Gastrocnemius medialis (tissue), 4 donors: Measurements from ENCODE around the gene SYT15. TPM values are rescaled to one million over a fixed set of nuclear protein-coding genes. Genes with fewer than 3 reads are reported as not detected.
"Not testable (repeated sequence)": the region's sequence is repeated elsewhere in the genome, so short reads cannot be mapped to it uniquely, and the experiment has no call there.

Source experiments
- ATAC-seq, 2 donors: fragments of 150-250 bp; one replicate each; pipeline ENCODE4 v1.9.1; 2016
- DNase-seq, 2 donors: peaks; one replicate each; pipeline ENCODE4 v3.0.0-alpha.2; 2019
- H3K27ac ChIP-seq, 4 donors: fragments of 200-600 bp; sonication (generic); 1 replicate in 1 of 4; 2 replicates in 3 of 4; pipeline ENCODE4 v1.5.1; 2016 to 2018; ENCODE audit warnings: mild to moderate bottlenecking in 2 of 4, moderate library complexity in 1 of 4
- H3K27me3 ChIP-seq, 3 donors: fragments of 200-600 bp; sonication (generic) in 2 of 3; 1 replicate in 1 of 3; 2 replicates in 2 of 3; pipeline versions ENCODE4 v1.5.1 to v1.6.0; 2016 to 2019; ENCODE audit warnings: mild to moderate bottlenecking in 1 of 3, moderate library complexity in 1 of 3
- H3K36me3 ChIP-seq, 2 donors: fragments of 200-600 bp; sonication (generic) in 1 of 2; one replicate each; pipeline ENCODE4 v1.5.1; 2017 to 2018
- H3K4me1 ChIP-seq, 2 donors: fragments of 200-600 bp; sonication (generic) in 1 of 2; one replicate each; pipeline ENCODE4 v1.5.1; 2016 to 2017; ENCODE audit warnings: mild to moderate bottlenecking in 2 of 2
- H3K4me3 ChIP-seq, 4 donors: fragments of 200-600 bp; sonication (generic) in 3 of 4; 1 replicate in 1 of 4; 2 replicates in 3 of 4; pipeline ENCODE4 v1.5.1; 2016 to 2019; ENCODE audit warnings: mild to moderate bottlenecking in 2 of 4
- H3K9me3 ChIP-seq, 3 donors: fragments of 200-600 bp; sonication (generic) in 2 of 3; 1 replicate in 1 of 3; 2 replicates in 2 of 3; pipeline ENCODE4 v1.5.1; 2016 to 2019
- in situ Hi-C, 4 donors: fragments of 200-750 bp; cut with MboI; loops; one replicate each; pipeline versions ENCODE4 v1.15.0 to v1.8.0; 2017; ENCODE audit warnings: low sequenced_read_pairs in 4 of 4
- intact Hi-C: fragments of 100-400 bp; cut with DNase I; formaldehyde crosslinking; loops from one replicate; pipeline ENCODE4 v1.15.1; 2023; ENCODE audit warnings: low total_unique reads
- total RNA-seq, 4 donors: library from RNA; depleted of rRNA; stranded (reverse); fragments of >200 nt; gene quantifications; one replicate each; pipeline versions ENCODE4 v1.1.0 to v1.2.3, GENCODE V29; 2016

Gene SYT15
- total RNA-seq, 4 donors from 2014 or later: 0.36 to 1.0 (median 0.69) TPM

DNA sequence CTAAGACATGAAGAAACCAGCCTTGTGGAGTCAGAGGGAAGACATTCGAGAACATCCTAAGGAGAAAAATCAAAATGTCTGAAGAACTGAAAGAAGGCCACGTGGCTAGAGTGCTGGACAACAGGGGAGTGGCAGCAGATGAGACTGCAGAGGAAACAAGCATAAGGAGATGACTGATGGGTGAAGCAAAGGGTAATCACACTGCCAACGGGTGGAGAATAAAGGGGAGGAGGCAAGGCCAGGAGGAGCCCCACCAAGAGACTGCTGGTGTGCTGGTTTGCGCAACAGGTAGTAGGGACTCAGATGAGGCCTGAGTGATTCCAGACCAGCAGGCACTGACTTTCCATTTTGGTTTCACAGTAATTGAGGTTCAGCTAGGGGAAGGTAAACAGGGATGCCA, 38.2 kb downstream of the SYT15 start:
- ATAC-seq, H3K27ac ChIP-seq, H3K4me3 ChIP-seq, DNase-seq, in situ Hi-C loops, H3K4me1 ChIP-seq, intact Hi-C loops, H3K36me3 ChIP-seq, H3K27me3 ChIP-seq, H3K9me3 ChIP-seq: not testable (repeated sequence)

DNA sequence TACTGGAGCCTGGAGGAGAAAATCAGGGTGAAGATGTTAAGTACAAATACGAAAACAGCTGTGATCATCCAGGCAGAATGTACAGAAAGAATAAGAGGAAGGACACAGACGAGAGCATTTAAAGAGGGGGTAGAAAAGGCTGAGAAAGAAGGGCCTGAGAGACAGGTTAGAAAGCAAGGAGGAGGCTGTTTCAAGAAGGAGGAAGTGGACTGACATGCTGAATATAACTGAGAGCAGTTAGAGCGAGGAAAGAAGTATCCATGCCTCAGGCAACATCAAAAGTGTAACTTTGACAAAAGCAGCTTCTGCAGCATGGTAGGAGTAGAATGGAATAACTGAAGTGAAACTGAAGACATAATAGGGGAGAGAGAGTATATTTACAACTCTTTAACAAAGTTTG, 39.0 kb downstream of the SYT15 start:
- DNase-seq, H3K36me3 ChIP-seq, H3K4me1 ChIP-seq, in situ Hi-C loops, H3K9me3 ChIP-seq, H3K27me3 ChIP-seq, H3K4me3 ChIP-seq, ATAC-seq, intact Hi-C loops, H3K27ac ChIP-seq: not testable (repeated sequence)

DNA sequence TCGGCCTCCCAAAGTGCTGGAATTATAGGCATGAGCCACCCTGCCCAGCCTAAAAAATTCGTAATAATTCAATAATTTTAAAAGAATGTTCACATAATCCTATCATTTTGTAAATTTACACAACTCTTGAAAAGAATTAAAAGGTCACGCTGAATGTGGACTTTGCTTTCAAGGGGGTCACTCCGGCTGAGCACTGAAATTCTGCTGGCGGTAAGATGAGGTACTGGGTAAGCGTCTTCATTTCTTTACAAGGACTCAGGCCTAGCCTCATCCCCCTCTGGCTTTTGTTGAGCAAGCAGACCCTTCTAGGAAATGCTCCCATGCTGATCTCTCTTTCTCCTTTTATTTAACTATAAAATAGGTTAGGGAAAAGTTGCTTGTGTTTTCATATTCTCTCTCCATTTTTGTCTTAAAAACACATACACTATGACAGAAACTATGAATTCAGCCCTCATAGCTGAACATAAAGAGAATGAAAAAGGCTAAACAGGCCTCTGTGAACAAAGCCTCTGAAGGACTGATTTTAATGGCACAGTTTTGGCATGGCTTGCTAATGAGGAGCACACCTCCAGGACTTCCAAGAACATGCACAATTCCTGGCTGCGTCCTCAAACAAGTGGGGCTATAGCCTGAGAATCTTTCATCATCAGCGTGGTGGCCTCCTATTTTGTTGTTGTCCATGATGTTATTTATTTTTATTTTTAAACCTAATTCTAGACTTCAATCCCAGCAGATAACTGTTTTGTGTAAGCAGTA, 45.1 kb downstream of the SYT15 start:
- intact Hi-C loops: not testable (repeated sequence)

DNA sequence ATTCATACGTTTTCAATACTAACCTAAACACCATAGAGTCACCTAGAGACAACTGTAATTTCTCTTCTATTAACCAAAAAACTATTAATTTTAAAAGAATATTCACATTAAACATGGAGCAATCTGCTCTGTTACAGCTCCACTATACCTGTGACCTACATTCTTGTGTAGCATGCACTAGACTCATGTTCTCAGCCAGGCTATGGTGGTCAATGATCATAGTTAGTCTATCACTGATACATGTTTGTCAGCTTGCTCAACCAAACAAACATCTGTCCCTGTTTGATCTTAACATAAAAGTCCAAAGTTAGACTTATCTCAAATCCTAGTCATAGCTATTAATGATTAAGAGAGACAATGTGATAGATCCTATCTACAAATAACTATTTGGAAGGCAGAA, 50.9 kb downstream of the SYT15 start:
- H3K4me3 ChIP-seq, H3K4me1 ChIP-seq, H3K9me3 ChIP-seq, H3K27ac ChIP-seq, in situ Hi-C loops, ATAC-seq, H3K27me3 ChIP-seq, DNase-seq, H3K36me3 ChIP-seq, intact Hi-C loops: not testable (repeated sequence)

More for the DNA sequence above, 45.1 kb downstream of the SYT15 start:
- DNase-seq, H3K36me3 ChIP-seq, H3K27ac ChIP-seq, H3K9me3 ChIP-seq, H3K4me3 ChIP-seq, in situ Hi-C loops, H3K4me1 ChIP-seq, H3K27me3 ChIP-seq, ATAC-seq: not testable (repeated sequence)

DNA sequence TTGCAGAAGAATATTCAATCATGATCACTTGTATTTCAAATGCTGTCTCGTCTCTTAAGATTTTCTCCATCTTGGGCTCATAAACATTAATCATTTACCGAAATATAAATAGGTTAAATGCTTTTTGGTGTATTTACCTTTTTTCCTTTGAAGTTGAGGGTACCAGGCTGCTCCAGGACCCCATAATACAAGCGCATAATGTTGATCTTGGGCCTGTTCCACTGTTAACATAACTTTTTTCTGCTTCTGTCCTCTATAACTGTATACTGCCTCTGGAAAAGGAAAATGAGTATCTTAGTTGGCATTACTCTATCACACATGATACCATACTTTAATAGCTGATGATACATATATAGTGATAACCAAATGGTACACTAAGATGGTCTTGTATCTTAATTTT, 51.9 kb downstream of the SYT15 start:
- intact Hi-C loops, H3K9me3 ChIP-seq, DNase-seq, H3K4me3 ChIP-seq, H3K4me1 ChIP-seq, H3K27ac ChIP-seq, in situ Hi-C loops, H3K27me3 ChIP-seq, H3K36me3 ChIP-seq, ATAC-seq: not testable (repeated sequence)

DNA sequence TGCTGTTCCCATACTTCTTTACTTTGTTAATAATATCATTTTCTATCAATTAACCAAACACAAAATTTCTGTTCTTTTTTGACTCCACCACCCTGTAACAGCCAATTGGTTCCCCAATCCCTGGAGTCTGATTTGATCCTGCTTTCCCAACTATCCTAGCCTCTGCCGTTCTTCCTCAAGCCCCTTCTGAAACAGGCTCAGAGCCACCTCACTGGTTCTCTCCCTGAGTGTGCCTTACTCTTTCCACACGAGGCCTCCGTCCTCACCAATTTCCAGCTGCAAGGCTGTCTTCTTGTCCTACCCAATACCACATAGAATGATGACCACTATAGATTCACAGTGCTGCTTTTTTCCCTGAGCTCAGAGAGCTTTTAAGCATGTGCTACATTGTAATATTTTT, 52.8 kb downstream of the SYT15 start:
- H3K27ac ChIP-seq, H3K27me3 ChIP-seq, DNase-seq, H3K4me3 ChIP-seq, H3K9me3 ChIP-seq, ATAC-seq, in situ Hi-C loops, H3K36me3 ChIP-seq, intact Hi-C loops, H3K4me1 ChIP-seq: not testable (repeated sequence)

DNA sequence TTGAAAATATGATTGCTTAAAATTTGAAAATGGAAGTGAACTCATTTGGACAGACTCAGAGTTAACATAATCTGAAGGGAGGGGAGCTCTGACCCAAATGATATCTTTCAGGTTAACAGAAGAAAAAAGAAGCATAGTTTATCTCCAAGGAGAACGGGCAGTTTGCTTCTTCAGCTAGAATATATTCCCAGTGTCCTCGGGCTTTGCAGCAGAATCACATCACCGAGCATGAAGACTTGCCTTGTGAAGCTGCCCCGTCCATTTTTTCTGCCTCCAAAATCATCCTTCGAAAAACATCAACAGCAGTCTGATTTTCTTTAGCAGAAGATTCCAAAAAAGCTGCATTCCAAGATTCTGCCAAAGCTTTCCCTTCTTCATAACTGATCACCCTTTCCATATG, 55.8 kb downstream of the SYT15 start:
- intact Hi-C loops, H3K4me1 ChIP-seq, H3K36me3 ChIP-seq, DNase-seq, H3K27ac ChIP-seq, H3K27me3 ChIP-seq, H3K4me3 ChIP-seq, in situ Hi-C loops, H3K9me3 ChIP-seq: not testable (repeated sequence)
- peak; percentile 21 to 30 for ATAC-seq

DNA sequence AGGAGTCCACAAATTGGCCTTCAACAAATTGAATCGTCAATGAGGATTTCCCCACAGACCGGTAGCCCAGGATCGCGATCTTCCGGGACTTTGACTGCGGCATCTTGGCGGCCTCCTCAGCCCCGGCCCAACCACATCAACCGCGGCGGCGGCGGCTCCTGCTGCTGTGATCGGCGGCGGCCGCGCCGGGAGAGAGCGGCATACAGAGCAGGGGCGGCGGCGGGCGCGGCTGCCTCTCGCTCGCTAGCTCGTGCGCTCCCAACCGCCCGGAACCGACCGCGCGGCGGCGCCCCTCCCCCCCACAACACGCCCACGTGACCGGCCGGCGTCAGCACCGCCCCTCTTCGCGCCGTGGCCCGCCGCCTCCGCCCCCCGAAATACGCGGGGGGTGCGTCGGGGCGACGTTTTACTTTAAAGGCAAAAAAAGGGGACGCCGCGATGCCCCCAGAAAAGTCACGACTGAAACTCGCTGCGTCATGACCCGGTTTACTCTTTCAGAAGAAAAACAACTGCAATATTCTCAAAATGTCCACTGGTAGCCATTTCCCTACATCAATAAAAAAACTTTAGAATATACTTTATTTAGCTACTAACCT, 56.5 kb downstream of the SYT15 start:
- in situ Hi-C loops, H3K9me3 ChIP-seq, H3K27me3 ChIP-seq, DNase-seq, H3K4me1 ChIP-seq, H3K36me3 ChIP-seq, intact Hi-C loops: not testable (repeated sequence)
- peak; percentile 86 to 90 for ATAC-seq
- peak overlapping the region in 2 of 4 donors; percentile 59 to 71 for H3K27ac ChIP-seq
- H3K4me3 ChIP-seq: peak overlapping the region; percentile 36 to 51 (median 42)

DNA sequence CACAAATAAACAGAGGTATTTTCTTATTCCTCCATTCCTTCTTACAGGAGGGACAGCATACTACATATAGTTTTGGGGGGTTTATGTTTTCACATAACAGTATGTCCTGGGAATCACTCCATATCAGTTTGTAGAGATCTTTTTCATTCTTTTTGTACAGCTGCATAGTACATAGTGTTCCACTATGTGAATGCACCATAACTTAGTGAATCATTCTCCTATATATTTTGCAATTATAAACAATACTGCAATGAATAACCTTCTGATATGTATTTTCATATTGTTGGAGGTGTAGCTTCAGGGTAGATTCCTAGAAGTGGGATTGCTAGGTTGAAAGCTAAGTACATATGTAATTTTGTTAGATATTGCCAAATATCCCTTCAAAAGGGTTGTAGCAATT, 61.1 kb downstream of the SYT15 start:
- H3K4me3 ChIP-seq, H3K36me3 ChIP-seq, ATAC-seq, H3K27ac ChIP-seq, DNase-seq, H3K9me3 ChIP-seq, H3K27me3 ChIP-seq, intact Hi-C loops, H3K4me1 ChIP-seq, in situ Hi-C loops: not testable (repeated sequence)

Other genes with a start within 250 kb of the SYT15 start
- not detected for gene ANXA8L1, start 203.4 kb upstream of the SYT15 start, total RNA-seq
- not detected for gene NPY4R, start 113.2 kb upstream of the SYT15 start, total RNA-seq
- gene GPRIN2, start 22.5 kb upstream of the SYT15 start, total RNA-seq: not detected